Ishikawa (cell line): Measurements from ENCODE around the gene MKRN1.

ENCODE experiments used
- CEBPB ChIP-seq: IDR thresholded peaks from 2 replicates; pipeline ENCODE4 v1.6.1; 2012
- CREB1 ChIP-seq: IDR thresholded peaks from 2 replicates; pipeline ENCODE4 v1.6.1; 2012; ENCODE audit warnings: low read depth
- EGR1 ChIP-seq: IDR thresholded peaks from 2 replicates; pipeline ENCODE4 v1.6.1; 2012
- EP300 ChIP-seq: IDR thresholded peaks from 2 replicates; pipeline ENCODE4 v1.6.1; 2012; ENCODE audit warnings: borderline replicate concordance
- FOXM1 ChIP-seq: IDR thresholded peaks from 2 replicates; pipeline ENCODE4 v1.6.1; 2012; ENCODE audit warnings: low read depth, borderline replicate concordance
- NFIC ChIP-seq: IDR thresholded peaks from 2 replicates; pipeline ENCODE4 v1.6.1; 2012
- RAD21 ChIP-seq: IDR thresholded peaks from 2 replicates; pipeline ENCODE4 v1.6.1; 2012; ENCODE audit warnings: low read depth
- TAF1 ChIP-seq: IDR thresholded peaks from 2 replicates; pipeline ENCODE4 v1.6.1; 2012; ENCODE audit warnings: low read depth, mild to moderate bottlenecking
- TCF12 ChIP-seq: IDR thresholded peaks from 2 replicates; pipeline ENCODE4 v1.6.1; 2012; ENCODE audit warnings: low read depth
- TEAD4 ChIP-seq: IDR thresholded peaks from 2 replicates; pipeline ENCODE4 v1.6.1; 2012
- YY1 ChIP-seq: IDR thresholded peaks from 2 replicates; pipeline ENCODE4 v1.6.1; 2012; ENCODE audit warnings: low read depth
- ZBTB7A ChIP-seq: IDR thresholded peaks from 2 replicates; pipeline ENCODE4 v1.6.1; 2012; ENCODE audit warnings: low read depth
- TF ChIP-seq, protein P1 (sequence below): IDR thresholded peaks from 2 replicates; pipeline ENCODE4 v1.6.1; 2012; ENCODE audit warnings: low read depth, mild to moderate bottlenecking
- TF ChIP-seq, protein P2 (sequence below): IDR thresholded peaks from 2 replicates; pipeline ENCODE4 v1.6.1; 2012
- TF ChIP-seq, protein P3 (sequence below): IDR thresholded peaks from 2 replicates; pipeline ENCODE4 v1.6.1; 2012

Gene MKRN1

DNA sequence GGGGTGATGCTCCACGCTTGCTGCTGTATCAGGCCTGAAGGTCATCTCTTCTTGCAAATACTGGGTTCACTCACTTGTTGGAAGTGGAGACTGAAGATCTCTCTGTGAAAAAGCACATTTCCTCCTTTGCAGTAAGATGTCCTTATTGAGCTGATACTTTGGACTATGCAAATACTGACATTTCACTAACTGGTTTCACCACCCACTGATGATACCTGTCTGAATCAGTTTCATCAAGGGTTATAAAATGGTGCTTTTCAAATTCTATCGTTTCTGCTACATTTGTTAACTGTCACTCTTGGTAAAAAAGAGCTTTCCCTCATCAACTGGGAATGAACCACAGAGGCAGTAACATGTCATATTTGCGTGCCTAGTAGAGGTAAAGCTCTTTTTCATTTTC, 39.9 kb downstream of the MKRN1 start:
- no peak for TF ChIP-seq NFIC
- TF ChIP-seq FOXM1 = no peak
- TF ChIP-seq TAF1 = no peak
- no peak for TF ChIP-seq YY1
- TF ChIP-seq, protein P1, sequence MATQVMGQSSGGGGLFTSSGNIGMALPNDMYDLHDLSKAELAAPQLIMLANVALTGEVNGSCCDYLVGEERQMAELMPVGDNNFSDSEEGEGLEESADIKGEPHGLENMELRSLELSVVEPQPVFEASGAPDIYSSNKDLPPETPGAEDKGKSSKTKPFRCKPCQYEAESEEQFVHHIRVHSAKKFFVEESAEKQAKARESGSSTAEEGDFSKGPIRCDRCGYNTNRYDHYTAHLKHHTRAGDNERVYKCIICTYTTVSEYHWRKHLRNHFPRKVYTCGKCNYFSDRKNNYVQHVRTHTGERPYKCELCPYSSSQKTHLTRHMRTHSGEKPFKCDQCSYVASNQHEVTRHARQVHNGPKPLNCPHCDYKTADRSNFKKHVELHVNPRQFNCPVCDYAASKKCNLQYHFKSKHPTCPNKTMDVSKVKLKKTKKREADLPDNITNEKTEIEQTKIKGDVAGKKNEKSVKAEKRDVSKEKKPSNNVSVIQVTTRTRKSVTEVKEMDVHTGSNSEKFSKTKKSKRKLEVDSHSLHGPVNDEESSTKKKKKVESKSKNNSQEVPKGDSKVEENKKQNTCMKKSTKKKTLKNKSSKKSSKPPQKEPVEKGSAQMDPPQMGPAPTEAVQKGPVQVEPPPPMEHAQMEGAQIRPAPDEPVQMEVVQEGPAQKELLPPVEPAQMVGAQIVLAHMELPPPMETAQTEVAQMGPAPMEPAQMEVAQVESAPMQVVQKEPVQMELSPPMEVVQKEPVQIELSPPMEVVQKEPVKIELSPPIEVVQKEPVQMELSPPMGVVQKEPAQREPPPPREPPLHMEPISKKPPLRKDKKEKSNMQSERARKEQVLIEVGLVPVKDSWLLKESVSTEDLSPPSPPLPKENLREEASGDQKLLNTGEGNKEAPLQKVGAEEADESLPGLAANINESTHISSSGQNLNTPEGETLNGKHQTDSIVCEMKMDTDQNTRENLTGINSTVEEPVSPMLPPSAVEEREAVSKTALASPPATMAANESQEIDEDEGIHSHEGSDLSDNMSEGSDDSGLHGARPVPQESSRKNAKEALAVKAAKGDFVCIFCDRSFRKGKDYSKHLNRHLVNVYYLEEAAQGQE = no peak
- TF ChIP-seq TEAD4 = no peak
- TF ChIP-seq, protein P2, sequence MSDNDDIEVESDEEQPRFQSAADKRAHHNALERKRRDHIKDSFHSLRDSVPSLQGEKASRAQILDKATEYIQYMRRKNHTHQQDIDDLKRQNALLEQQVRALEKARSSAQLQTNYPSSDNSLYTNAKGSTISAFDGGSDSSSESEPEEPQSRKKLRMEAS = no peak
- TF ChIP-seq ZBTB7A = no peak
- no peak for TF ChIP-seq CREB1
- TF ChIP-seq EP300 = no peak
- TF ChIP-seq CEBPB = no peak
- no peak for TF ChIP-seq EGR1
- no peak for TF ChIP-seq TCF12
- TF ChIP-seq RAD21 = no peak
- TF ChIP-seq, protein P3, sequence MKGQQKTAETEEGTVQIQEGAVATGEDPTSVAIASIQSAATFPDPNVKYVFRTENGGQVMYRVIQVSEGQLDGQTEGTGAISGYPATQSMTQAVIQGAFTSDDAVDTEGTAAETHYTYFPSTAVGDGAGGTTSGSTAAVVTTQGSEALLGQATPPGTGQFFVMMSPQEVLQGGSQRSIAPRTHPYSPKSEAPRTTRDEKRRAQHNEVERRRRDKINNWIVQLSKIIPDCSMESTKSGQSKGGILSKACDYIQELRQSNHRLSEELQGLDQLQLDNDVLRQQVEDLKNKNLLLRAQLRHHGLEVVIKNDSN = no peak

DNA sequence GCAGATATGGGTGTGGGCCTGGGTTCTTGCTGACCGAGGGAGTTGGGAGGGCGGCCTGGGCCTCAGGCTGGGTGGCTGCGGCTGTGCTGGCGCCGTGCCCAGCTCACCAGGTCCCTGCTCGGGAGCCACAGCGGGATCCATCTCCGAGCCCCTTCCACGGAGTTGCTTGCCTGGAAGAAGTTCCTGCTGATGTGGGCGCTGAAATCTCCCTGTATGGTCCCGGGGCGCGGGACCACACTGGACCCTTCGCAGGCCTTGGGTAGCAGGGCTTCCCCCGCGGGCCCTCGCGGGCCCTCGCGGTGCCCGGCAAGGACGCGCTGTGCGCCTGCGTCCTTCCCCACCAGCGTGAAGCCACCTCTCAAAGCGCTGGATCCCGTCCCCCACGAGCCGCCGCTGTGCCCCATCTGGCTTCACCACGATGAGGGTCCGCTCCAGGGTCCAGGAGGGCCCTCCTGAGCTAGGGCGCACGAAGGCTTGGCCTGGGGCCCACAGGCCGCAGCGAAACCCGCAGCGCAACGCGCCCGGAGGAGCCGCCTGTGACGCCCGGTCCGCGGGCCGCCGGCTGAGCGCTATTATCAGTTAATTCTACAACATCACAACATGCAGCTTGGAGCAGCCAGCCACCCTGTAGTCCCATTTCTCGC, 43.9 kb downstream of the MKRN1 start:
- no peak for TF ChIP-seq CEBPB
- no peak for TF ChIP-seq YY1
- TF ChIP-seq EP300 = no peak
- no peak for TF ChIP-seq CREB1
- TF ChIP-seq ZBTB7A = no peak
- no peak for TF ChIP-seq FOXM1
- TF ChIP-seq, protein P2 = no peak
- no peak for TF ChIP-seq RAD21
- no peak for TF ChIP-seq TAF1
- TF ChIP-seq EGR1 = no peak
- no peak for TF ChIP-seq NFIC
- TF ChIP-seq, protein P1 = no peak
- TF ChIP-seq TCF12 = no peak

DNA sequence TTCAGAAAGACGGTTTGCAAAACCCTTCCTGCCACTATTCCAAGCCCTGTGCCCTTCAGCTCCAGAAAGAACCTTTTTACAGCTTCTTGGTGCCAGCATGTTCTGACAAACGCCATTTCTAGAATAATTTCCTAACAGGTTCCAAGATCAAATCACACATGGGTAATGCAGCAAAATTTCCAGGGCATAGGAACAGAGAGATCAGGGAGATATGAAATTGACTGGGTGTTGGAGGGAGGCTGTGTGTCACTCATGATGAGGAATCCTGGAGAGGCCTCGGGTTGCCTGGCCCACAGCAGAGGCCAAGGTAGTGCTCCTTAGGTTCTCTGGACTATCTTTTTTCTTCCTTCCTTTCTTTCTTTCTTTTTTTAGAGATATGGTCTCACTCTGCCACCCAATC, 45.9 kb downstream of the MKRN1 start:
- TF ChIP-seq TEAD4 (no peak), ZBTB7A (no peak), EGR1 (no peak), CREB1 (no peak), TAF1 (no peak), NFIC (no peak), FOXM1 (no peak), EP300 (no peak), YY1 (no peak)
- TF ChIP-seq, protein P1 = no peak
- TF ChIP-seq, protein P3 = no peak
- TF ChIP-seq, protein P2 = no peak

DNA sequence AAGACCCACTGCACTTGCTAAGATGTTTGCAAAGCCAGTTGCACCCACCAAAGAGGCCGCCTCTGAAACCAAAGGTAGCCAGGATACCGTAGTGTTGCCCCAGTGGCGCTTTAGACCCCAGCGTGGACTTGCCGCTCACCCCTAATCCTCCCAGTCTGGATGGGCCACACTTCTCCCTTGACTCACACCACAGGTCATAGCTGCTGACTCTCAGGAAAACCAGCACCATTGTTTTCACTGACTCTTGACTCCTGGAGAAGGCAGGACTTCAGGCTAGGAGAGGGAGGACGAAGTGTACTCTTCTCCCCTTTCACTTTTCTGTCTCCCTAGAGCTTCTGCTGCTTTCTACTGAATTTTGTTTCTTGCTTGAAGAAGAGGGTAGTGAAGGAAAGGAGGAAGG, 53.2 kb downstream of the MKRN1 start:
- TF ChIP-seq YY1 (no peak), ZBTB7A (no peak), TEAD4 (no peak)
